K562 (cell line): ENCODE measurements around the gene WDR31. TPM values are rescaled to one million over a fixed set of nuclear protein-coding genes. Genes with fewer than 3 reads are reported as not detected.

ENCODE experiments used
- FOXA3 ChIP-seq, 2 experiments: fragments of 450-650 bp in 1 of 2; sonication (generic) in 1 of 2; formaldehyde crosslinking; IDR thresholded peaks in 1 of 2; conservative IDR thresholded peaks in 1 of 2; 2 replicates each; pipeline versions ENCODE4 v1.4.0 to v1.8.0; 2020 to 2022; ENCODE audit warnings: mild to moderate bottlenecking in 2 of 2, missing genetic modification reagents in 1 of 2
- GTF2E2 ChIP-seq: fragments of 200-800 bp; sonication (Bioruptor generic); IDR thresholded peaks from 2 replicates; pipeline ENCODE4 v1.6.1; 2016; ENCODE audit warnings: missing genetic modification characterization, missing compliant biosample characterization
- JUND ChIP-seq, 2 experiments: IDR thresholded peaks; 2 replicates in 1 of 2; 3 replicates in 1 of 2; pipeline ENCODE4 v1.6.1; 2011; ENCODE audit warnings: borderline replicate concordance in 2 of 2, low read depth in 2 of 2, low read length in 2 of 2, improper control_type of control experiment in 1 of 2, missing biosample characterization in 1 of 2, missing genetic modification characterization in 1 of 2, missing genetic modification reagents in 1 of 2
- RBM14 ChIP-seq: fragments of 200-400 bp; formaldehyde crosslinking; IDR thresholded peaks from 2 replicates; pipeline ENCODE4 v1.6.1; 2018; ENCODE audit warnings: low read depth, mild to moderate bottlenecking, low read length, moderate library complexity, borderline replicate concordance; ENCODE audit not compliant: insufficient read depth
- RUNX1 ChIP-seq: sonication (generic); IDR thresholded peaks from 2 replicates; pipeline ENCODE4 v1.6.1; 2016; ENCODE audit warnings: antibody characterized with exemption, low read depth
- SUPT5H ChIP-seq: fragments of 450-650 bp; IDR thresholded peaks from 2 replicates; pipeline ENCODE4 v1.6.1; 2016
- TOE1 ChIP-seq, 2 experiments: fragments of 450-650 bp in 1 of 2; sonication (generic) in 1 of 2; formaldehyde crosslinking in 1 of 2; IDR thresholded peaks; 2 replicates each; pipeline versions ENCODE4 v1.7.1 to v1.8.0; 2016 to 2022; ENCODE audit warnings: borderline replicate concordance in 2 of 2, mild to moderate bottlenecking in 2 of 2, antibody characterized with exemption in 1 of 2, inconsistent platforms in 1 of 2, low read depth in 1 of 2, missing genetic modification reagents in 1 of 2, moderate library complexity in 1 of 2
- ZKSCAN3 ChIP-seq: fragments of 250-450 bp; sonication (Bioruptor Pico); IDR thresholded peaks from 2 replicates; pipeline ENCODE4 v1.4.0; 2020
- ZNF324 ChIP-seq: fragments of 250-450 bp; sonication (Bioruptor Pico); IDR thresholded peaks from 2 replicates; pipeline ENCODE4 v1.4.0; 2020; ENCODE audit warnings: mild to moderate bottlenecking
- ZNF41 ChIP-seq: fragments of 250-450 bp; sonication (Bioruptor Pico); conservative IDR thresholded peaks from 2 replicates; pipeline ENCODE4 v1.4.0; 2020; ENCODE audit warnings: mild to moderate bottlenecking
- ZNF436 ChIP-seq: fragments of 250-450, 450-650 bp; sonication (Bioruptor Pico); formaldehyde crosslinking; IDR thresholded peaks from 2 replicates; pipeline ENCODE4 v1.7.0; 2020; ENCODE audit warnings: mild to moderate bottlenecking
- ZNF668 ChIP-seq: fragments of 250-450 bp; sonication (Bioruptor Pico); IDR thresholded peaks from 2 replicates; pipeline ENCODE4 v1.8.0; 2022; ENCODE audit warnings: mild to moderate bottlenecking, inconsistent platforms
- polyA plus RNA-seq, 8 experiments: library from polyadenylated mRNA; depleted of rRNA in 4 of 8; stranded (reverse) in 5 of 8; unstranded in 3 of 8; fragments of >200 nt; fragmentation: Nextera tagmentation in 2 of 8; fragmentation: Illumina TruSeq in 1 of 8; extraction: Ambion mirVana in 2 of 8; extraction: Trizol in 1 of 8; gene quantifications; 2 replicates each; pipeline versions ENCODE4 v1.2.1 to v1.2.3, GENCODE V29; 2011 to 2014; ENCODE audit warnings: inconsistent platforms in 1 of 8, missing spikeins in 1 of 8
- total RNA-seq, 7 experiments: library from RNA; depleted of rRNA in 6 of 7; stranded (reverse); fragments of >200 nt in 6 of 7; fragmentation: Illumina TruSeq in 2 of 7; extraction: Trizol in 2 of 7; gene quantifications; 2 replicates each; pipeline versions ENCODE4 v1.2.1 to v1.2.3, GENCODE V29; 2011 to 2021; ENCODE audit warnings: low replicate concordance in 1 of 7
- TF ChIP-seq, protein P1 (sequence below): sonication (generic); formaldehyde crosslinking; IDR thresholded peaks from 2 replicates; pipeline ENCODE4 v1.4.0; 2020; ENCODE audit warnings: mild to moderate bottlenecking, missing genetic modification reagents
- TF ChIP-seq, protein P2 (sequence below): sonication (generic); formaldehyde crosslinking; IDR thresholded peaks from 2 replicates; pipeline ENCODE4 v1.8.1; 2023; ENCODE audit warnings: mild to moderate bottlenecking, missing genetic modification reagents
- TF ChIP-seq, protein P3 (sequence below): fragments of 250-450 bp; sonication (Bioruptor Pico); IDR thresholded peaks from 2 replicates; pipeline ENCODE4 v1.8.0; 2022; ENCODE audit warnings: inconsistent platforms, mild to moderate bottlenecking, moderate library complexity, borderline replicate concordance
- TF ChIP-seq, protein P4 (sequence below): fragments of 250-450 bp; sonication (Bioruptor Pico); IDR thresholded peaks from 2 replicates; pipeline ENCODE4 v1.8.0; 2021; ENCODE audit warnings: moderate library complexity, mild to moderate bottlenecking, inconsistent platforms
- TF ChIP-seq, protein P5 (sequence below): IDR thresholded peaks from 2 replicates; pipeline ENCODE4 v1.6.1; 2011; ENCODE audit not compliant: insufficient read length; ENCODE audit errors: extremely low read depth

WDR31 gene
- total and polyA plus RNA-seq, 9 of the 15 experiments (the other 6 are each of a cell fraction or from before 2014, with no cell fraction given), result 0.35 to 1.8 (median 0.95) TPM

DNA sequence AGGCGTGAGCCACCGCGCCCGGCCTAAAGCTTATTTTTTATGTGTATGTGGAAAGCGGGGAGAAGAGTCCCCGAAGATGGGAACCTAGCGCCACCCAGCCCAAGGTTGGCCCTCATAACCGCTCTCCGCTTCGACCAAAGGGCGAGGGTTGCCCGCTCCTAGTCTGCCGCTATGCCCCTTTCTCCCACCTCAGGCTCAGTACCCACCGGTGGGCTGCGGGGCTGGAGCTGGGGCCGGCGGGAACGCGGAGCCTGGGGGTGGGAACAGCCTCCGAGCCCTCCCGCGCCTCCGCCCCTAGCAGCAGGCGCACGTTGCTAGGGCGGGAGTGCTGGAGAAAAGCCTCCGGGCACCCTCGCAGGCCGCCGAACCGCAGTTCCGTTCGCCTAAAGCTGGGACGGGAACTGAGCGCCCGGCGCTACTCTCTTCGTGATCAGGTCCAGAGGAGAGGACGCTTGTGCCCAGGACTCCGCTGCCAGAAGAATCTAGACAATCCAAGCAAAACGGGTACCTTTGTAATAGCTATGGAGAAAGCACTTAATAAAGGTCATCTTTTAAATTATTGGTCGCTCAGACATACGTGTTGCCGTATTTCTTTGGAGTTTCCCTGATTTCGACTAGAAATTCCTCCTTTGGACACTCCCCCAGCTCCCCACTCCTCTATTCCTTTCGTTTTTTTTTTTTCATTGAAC is at the start of gene WDR31 (continued):
- TF ChIP-seq, protein P1, sequence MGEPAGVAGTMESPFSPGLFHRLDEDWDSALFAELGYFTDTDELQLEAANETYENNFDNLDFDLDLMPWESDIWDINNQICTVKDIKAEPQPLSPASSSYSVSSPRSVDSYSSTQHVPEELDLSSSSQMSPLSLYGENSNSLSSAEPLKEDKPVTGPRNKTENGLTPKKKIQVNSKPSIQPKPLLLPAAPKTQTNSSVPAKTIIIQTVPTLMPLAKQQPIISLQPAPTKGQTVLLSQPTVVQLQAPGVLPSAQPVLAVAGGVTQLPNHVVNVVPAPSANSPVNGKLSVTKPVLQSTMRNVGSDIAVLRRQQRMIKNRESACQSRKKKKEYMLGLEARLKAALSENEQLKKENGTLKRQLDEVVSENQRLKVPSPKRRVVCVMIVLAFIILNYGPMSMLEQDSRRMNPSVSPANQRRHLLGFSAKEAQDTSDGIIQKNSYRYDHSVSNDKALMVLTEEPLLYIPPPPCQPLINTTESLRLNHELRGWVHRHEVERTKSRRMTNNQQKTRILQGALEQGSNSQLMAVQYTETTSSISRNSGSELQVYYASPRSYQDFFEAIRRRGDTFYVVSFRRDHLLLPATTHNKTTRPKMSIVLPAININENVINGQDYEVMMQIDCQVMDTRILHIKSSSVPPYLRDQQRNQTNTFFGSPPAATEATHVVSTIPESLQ (CRISPR knock-in tag), result 0 out of 2 replicates have a peak, but pooled peaks have one; percentile 75
- TF ChIP-seq ZKSCAN3 (no peak), RBM14 (no peak), FOXA3 (CRISPR knock-in tag; conservative IDR thresholded peaks at IDR 0.05 in 1 of 2, IDR thresholded peaks at IDR 0.05 in 1 of 2) (no peak), RUNX1 (0 out of 2 replicates have a peak, but pooled peaks have one; percentile 34), TOE1 (IDR thresholded peaks at IDR 0.05; ENCODE audit: borderline replicate concordance) (peak; percentile 79; the same call in 1 of the 2 replicates), TOE1 (CRISPR knock-in tag; IDR thresholded peaks at IDR 0.05; ENCODE audit: borderline replicate concordance, low read depth) (no peak), JUND (IDR thresholded peaks at IDR 0.05; ENCODE audit: borderline replicate concordance, low read depth, low read length) (peak; percentile 76; the same call in 1 of the 2 replicates), JUND (tag; IDR thresholded peaks at IDR 0.05; ENCODE audit: borderline replicate concordance, low read depth, low read length) (no peak; the same call in 2 of the 3 replicates), GTF2E2 (peak; percentile 82), ZNF436 (CRISPR knock-in tag) (no peak), ZNF41 (CRISPR knock-in tag) (no peak), ZNF668 (CRISPR knock-in tag) (no peak), ZNF324 (no peak), SUPT5H (peak; percentile 83)
- TF ChIP-seq, protein P2, sequence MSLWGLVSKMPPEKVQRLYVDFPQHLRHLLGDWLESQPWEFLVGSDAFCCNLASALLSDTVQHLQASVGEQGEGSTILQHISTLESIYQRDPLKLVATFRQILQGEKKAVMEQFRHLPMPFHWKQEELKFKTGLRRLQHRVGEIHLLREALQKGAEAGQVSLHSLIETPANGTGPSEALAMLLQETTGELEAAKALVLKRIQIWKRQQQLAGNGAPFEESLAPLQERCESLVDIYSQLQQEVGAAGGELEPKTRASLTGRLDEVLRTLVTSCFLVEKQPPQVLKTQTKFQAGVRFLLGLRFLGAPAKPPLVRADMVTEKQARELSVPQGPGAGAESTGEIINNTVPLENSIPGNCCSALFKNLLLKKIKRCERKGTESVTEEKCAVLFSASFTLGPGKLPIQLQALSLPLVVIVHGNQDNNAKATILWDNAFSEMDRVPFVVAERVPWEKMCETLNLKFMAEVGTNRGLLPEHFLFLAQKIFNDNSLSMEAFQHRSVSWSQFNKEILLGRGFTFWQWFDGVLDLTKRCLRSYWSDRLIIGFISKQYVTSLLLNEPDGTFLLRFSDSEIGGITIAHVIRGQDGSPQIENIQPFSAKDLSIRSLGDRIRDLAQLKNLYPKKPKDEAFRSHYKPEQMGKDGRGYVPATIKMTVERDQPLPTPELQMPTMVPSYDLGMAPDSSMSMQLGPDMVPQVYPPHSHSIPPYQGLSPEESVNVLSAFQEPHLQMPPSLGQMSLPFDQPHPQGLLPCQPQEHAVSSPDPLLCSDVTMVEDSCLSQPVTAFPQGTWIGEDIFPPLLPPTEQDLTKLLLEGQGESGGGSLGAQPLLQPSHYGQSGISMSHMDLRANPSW, result no peak
- TF ChIP-seq, protein P3, sequence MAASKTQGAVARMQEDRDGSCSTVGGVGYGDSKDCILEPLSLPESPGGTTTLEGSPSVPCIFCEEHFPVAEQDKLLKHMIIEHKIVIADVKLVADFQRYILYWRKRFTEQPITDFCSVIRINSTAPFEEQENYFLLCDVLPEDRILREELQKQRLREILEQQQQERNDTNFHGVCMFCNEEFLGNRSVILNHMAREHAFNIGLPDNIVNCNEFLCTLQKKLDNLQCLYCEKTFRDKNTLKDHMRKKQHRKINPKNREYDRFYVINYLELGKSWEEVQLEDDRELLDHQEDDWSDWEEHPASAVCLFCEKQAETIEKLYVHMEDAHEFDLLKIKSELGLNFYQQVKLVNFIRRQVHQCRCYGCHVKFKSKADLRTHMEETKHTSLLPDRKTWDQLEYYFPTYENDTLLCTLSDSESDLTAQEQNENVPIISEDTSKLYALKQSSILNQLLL, result no peak
- TF ChIP-seq, protein P4, sequence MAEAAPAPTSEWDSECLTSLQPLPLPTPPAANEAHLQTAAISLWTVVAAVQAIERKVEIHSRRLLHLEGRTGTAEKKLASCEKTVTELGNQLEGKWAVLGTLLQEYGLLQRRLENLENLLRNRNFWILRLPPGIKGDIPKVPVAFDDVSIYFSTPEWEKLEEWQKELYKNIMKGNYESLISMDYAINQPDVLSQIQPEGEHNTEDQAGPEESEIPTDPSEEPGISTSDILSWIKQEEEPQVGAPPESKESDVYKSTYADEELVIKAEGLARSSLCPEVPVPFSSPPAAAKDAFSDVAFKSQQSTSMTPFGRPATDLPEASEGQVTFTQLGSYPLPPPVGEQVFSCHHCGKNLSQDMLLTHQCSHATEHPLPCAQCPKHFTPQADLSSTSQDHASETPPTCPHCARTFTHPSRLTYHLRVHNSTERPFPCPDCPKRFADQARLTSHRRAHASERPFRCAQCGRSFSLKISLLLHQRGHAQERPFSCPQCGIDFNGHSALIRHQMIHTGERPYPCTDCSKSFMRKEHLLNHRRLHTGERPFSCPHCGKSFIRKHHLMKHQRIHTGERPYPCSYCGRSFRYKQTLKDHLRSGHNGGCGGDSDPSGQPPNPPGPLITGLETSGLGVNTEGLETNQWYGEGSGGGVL, result no peak
- TF ChIP-seq, protein P5, sequence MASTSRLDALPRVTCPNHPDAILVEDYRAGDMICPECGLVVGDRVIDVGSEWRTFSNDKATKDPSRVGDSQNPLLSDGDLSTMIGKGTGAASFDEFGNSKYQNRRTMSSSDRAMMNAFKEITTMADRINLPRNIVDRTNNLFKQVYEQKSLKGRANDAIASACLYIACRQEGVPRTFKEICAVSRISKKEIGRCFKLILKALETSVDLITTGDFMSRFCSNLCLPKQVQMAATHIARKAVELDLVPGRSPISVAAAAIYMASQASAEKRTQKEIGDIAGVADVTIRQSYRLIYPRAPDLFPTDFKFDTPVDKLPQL, result no peak
